GM23338 (cell line): ENCODE results near the gene CALML3. TPM values are rescaled to one million over a fixed set of nuclear protein-coding genes. Genes with fewer than 3 reads are reported as not detected.

ENCODE experiments used
- ATAC-seq: fragments of 200-7000 bp; cut with Tn5 transposase; 3 replicates; pipeline ENCODE4 v1.9.1; 2020
- DNase-seq: peaks from one replicate; pipeline ENCODE4 v3.0.0-alpha.2; 2015; ENCODE audit warnings: low spot score
- H2AFZ ChIP-seq: fragments of 200-600 bp; sonication (generic); 2 replicates; pipeline ENCODE4 v1.8.0; 2016; ENCODE audit warnings: antibody characterized with exemption, mild to moderate bottlenecking, moderate library complexity
- H3F3A ChIP-seq: fragments of 200-600 bp; sonication (generic); replicated peaks from 2 replicates; pipeline ENCODE4 v1.8.0; 2017; ENCODE audit warnings: antibody characterized with exemption, mixed run types, low read depth
- H3K27ac ChIP-seq: fragments of 200-600 bp; sonication (generic); 2 replicates; pipeline ENCODE4 v1.6.1; 2016; ENCODE audit warnings: low read depth
- H3K27me3 ChIP-seq: fragments of 200-600 bp; sonication (generic); 2 replicates; pipeline ENCODE4 v1.8.0; 2016; ENCODE audit warnings: mild to moderate bottlenecking, mixed run types, moderate library complexity; ENCODE audit not compliant: insufficient read depth
- H3K36me3 ChIP-seq: fragments of 200-600 bp; sonication (generic); 2 replicates; pipeline ENCODE4 v1.8.0; 2016; ENCODE audit warnings: mild to moderate bottlenecking; ENCODE audit not compliant: insufficient read depth
- H3K4me1 ChIP-seq: fragments of 200-600 bp; sonication (generic); 2 replicates; pipeline ENCODE4 v1.8.0; 2016; ENCODE audit warnings: mild to moderate bottlenecking, moderate library complexity; ENCODE audit not compliant: insufficient read depth
- H3K4me2 ChIP-seq: fragments of 200-600 bp; sonication (generic); 2 replicates; pipeline ENCODE4 v1.7.1; 2017; ENCODE audit warnings: mixed run types
- H3K4me3 ChIP-seq: fragments of 200-600 bp; sonication (generic); 2 replicates; pipeline ENCODE4 v1.6.1; 2016; ENCODE audit warnings: mixed run types
- H3K79me2 ChIP-seq: fragments of 200-600 bp; sonication (generic); replicated peaks from 2 replicates; pipeline ENCODE4 v1.8.0; 2017; ENCODE audit warnings: mild to moderate bottlenecking; ENCODE audit not compliant: insufficient read depth
- H3K9me2 ChIP-seq: fragments of 200-600 bp; sonication (generic); 2 replicates; pipeline ENCODE4 v1.8.0; 2017; ENCODE audit not compliant: insufficient read depth
- H4K20me1 ChIP-seq: fragments of 200-600 bp; sonication (generic); replicated peaks from 2 replicates; pipeline ENCODE4 v1.8.0; 2017; ENCODE audit warnings: mild to moderate bottlenecking; ENCODE audit not compliant: insufficient read depth
- H3K27ac Mint-ChIP-seq: 2 replicates; pipeline ENCODE4 v1.8.0; 2020; ENCODE audit warnings: inconsistent platforms, mild to moderate bottlenecking, moderate library complexity, mixed read lengths
- H3K27me3 Mint-ChIP-seq: 3 replicates; pipeline ENCODE4 v1.8.0; 2022; ENCODE audit warnings: low read depth, mild to moderate bottlenecking, moderate library complexity, mixed read lengths, inconsistent platforms; ENCODE audit not compliant: insufficient read depth, poor library complexity
- H3K36me3 Mint-ChIP-seq: 3 replicates; pipeline ENCODE4 v1.8.0; 2021; ENCODE audit warnings: low read depth, mild to moderate bottlenecking, inconsistent platforms, moderate library complexity, mixed read lengths
- H3K4me1 Mint-ChIP-seq: 3 replicates; pipeline ENCODE4 v1.8.0; 2020; ENCODE audit warnings: mild to moderate bottlenecking, inconsistent platforms, mixed read lengths
- H3K4me3 Mint-ChIP-seq: 3 replicates; pipeline ENCODE4 v1.8.0; 2021; ENCODE audit warnings: moderate library complexity, mild to moderate bottlenecking, inconsistent platforms, mixed read lengths
- H3K9me3 Mint-ChIP-seq: 3 replicates; pipeline ENCODE4 v1.8.0; 2020; ENCODE audit warnings: moderate library complexity, mild to moderate bottlenecking, inconsistent platforms, mixed read lengths
- CREB1 ChIP-seq: fragments of 250-450 bp; sonication (Bioruptor Pico); IDR thresholded peaks from 2 replicates; pipeline ENCODE4 v1.5.0; 2020; ENCODE audit warnings: low read depth, mild to moderate bottlenecking, moderate library complexity
- CTCF ChIP-seq, 2 experiments: fragments of 200-600 bp in 1 of 2; sonication (generic) in 1 of 2; conservative IDR thresholded peaks; 2 replicates each; pipeline versions ENCODE4 v1.5.1 to v1.6.1; 2016 to 2017; ENCODE audit warnings: antibody characterized with exemption in 2 of 2, low read depth in 2 of 2, mild to moderate bottlenecking in 2 of 2, moderate library complexity in 1 of 2
- ETS1 ChIP-seq: IDR thresholded peaks from 2 replicates; pipeline ENCODE4 v1.6.1; 2016; ENCODE audit warnings: antibody characterized with exemption
- EZH2 ChIP-seq: fragments of 200-600 bp; sonication (generic); IDR thresholded peaks from one replicate; pipeline ENCODE4 v1.8.0; 2017; ENCODE audit warnings: antibody characterized with exemption, mild to moderate bottlenecking, low read depth; ENCODE audit not compliant: unreplicated experiment
- EZH2phosphoT487 ChIP-seq: fragments of 200-600 bp; sonication (generic); IDR thresholded peaks from one replicate; pipeline ENCODE4 v1.8.1; 2018; ENCODE audit warnings: antibody characterized with exemption; ENCODE audit not compliant: unreplicated experiment
- JUNB ChIP-seq: IDR thresholded peaks from one replicate; pipeline ENCODE4 v1.6.1; 2016; ENCODE audit warnings: antibody characterized with exemption; ENCODE audit not compliant: unreplicated experiment
- NANOG ChIP-seq: IDR thresholded peaks from 2 replicates; pipeline ENCODE4 v1.6.1; 2016; ENCODE audit warnings: antibody characterized with exemption, borderline replicate concordance
- POLR2AphosphoS5 ChIP-seq: IDR thresholded peaks from 2 replicates; pipeline ENCODE4 v1.6.1; 2016; ENCODE audit warnings: antibody characterized with exemption, low read depth
- REST ChIP-seq: IDR thresholded peaks from one replicate; pipeline ENCODE4 v1.6.1; 2018; ENCODE audit warnings: antibody characterized with exemption; ENCODE audit not compliant: unreplicated experiment
- STAT1 ChIP-seq: IDR thresholded peaks from one replicate; pipeline ENCODE4 v1.6.1; 2016; ENCODE audit warnings: antibody characterized with exemption; ENCODE audit not compliant: unreplicated experiment
- ZNF114 ChIP-seq: fragments of 250-450 bp; sonication (Bioruptor Pico); IDR thresholded peaks from 2 replicates; pipeline ENCODE4 v1.5.0; 2020; ENCODE audit warnings: mild to moderate bottlenecking, moderate library complexity
- ZNF331 ChIP-seq: fragments of 250-450 bp; sonication (Bioruptor Pico); IDR thresholded peaks from 2 replicates; pipeline ENCODE4 v1.5.0; 2020; ENCODE audit warnings: low read depth, mild to moderate bottlenecking, moderate library complexity
- ZNF462 ChIP-seq: fragments of 250-450 bp; sonication (Bioruptor Pico); IDR thresholded peaks from 2 replicates; pipeline ENCODE4 v1.5.0; 2020; ENCODE audit warnings: mild to moderate bottlenecking, moderate library complexity
- polyA plus RNA-seq: library from polyadenylated mRNA; unstranded; fragments of >200 nt; fragmentation: Nextera tagmentation; extraction: Ambion mirVana; gene quantifications from 2 replicates; pipeline ENCODE4 v1.2.1, GENCODE V29; 2016
- total RNA-seq: library from RNA; depleted of rRNA; stranded (reverse); fragments of >200 nt; shearing (Covaris generic); gene quantifications from 2 replicates; pipeline ENCODE4 v1.2.3, GENCODE V29; 2014

The CALML3 gene
- total and polyA plus RNA-seq, 2 experiments from 2014 or later, result not detected

GRCh38 chr10:5517546-5517945 lies 7.2 kb upstream of the CALML3 start (continued):
- no peak for TF ChIP-seq JUNB

- no peaks in the 10 kb centered on the region; the same call in 1 of the 2 replicates for H3K36me3 ChIP-seq
- no peaks in the 10 kb centered on the region for H3K4me1 ChIP-seq
- Mint-ChIP-seq H3K4me3 (no peak overlapping the region), H3K9me3 (peaks cover 28% of the 10 kb centered on the region), H3K27me3 (peaks cover 3% of the 10 kb centered on the region), H3K27ac (no peak overlapping the region), H3K36me3 (peaks cover 19% of the 10 kb centered on the region; the same call in 1 of the 3 replicates), H3K4me1 (no peaks in the 10 kb centered on the region; the same call in 1 of the 3 replicates)
- H3K4me2 ChIP-seq, result no peak overlapping the region
- H3K27ac ChIP-seq, result no peak overlapping the region
- no peak for TF ChIP-seq ZNF114
- TF ChIP-seq CTCF (conservative IDR thresholded peaks at IDR 0.05; ENCODE audit: low read depth in 2 of 2), result no peak
- TF ChIP-seq CREB1, result no peak
- no peak for TF ChIP-seq ETS1
- TF ChIP-seq EZH2, result no peak
- no peak for TF ChIP-seq POLR2AphosphoS5
- TF ChIP-seq ZNF331 (CRISPR knock-in tag), result no peak
- TF ChIP-seq EZH2phosphoT487, result no peak
- no peak for TF ChIP-seq NANOG
- no peak for TF ChIP-seq ZNF462 (CRISPR knock-in tag)
- no peak for TF ChIP-seq STAT1
- no peak for TF ChIP-seq REST
- no peak for TF ChIP-seq JUNB
- H3K9me2 ChIP-seq, result peaks cover 8% of the 10 kb centered on the region; the same call in 1 of the 2 replicates
- no peaks in the 10 kb centered on the region for H3K27me3 ChIP-seq
- no peaks in the 10 kb centered on the region for H4K20me1 ChIP-seq
- H3K4me3 ChIP-seq, result no peak overlapping the region
- ATAC-seq, result no peak
- no peak for DNase-seq
- H3F3A ChIP-seq, result no peaks in the 10 kb centered on the region
- H2AFZ ChIP-seq, result no peak overlapping the region
- H3K79me2 ChIP-seq, result no peaks in the 10 kb centered on the region
These were observed 6.6 kb upstream of the CALML3 start for GRCh38 chr10:5518143-5518542.
